ENCODE measurements around the gene CLN6. TPM values are rescaled to one million over a fixed set of nuclear protein-coding genes. Genes with fewer than 3 reads are reported as not detected.
"Not testable (repeated sequence)": the region's sequence is repeated elsewhere in the genome, so short reads cannot be mapped to it uniquely, and the experiment has no call there.

The CLN6 gene
- total RNA-seq, 2 donors from 2014 or later: 6.4 to 7.4 TPM

- Histone ChIP-seq H3K27ac (peak overlapping the region in 1 of 2 donors; percentile 32), H3K4me1 (peaks cover 0 to 34% of the 10 kb centered on the region in 2 donors), H3K36me3 (no peaks in the 10 kb centered on the region), H3K9me3 (no peaks in the 10 kb centered on the region), H3K4me3 (peak overlapping the region in 1 of 2 donors; percentile 8), H3K27me3 (no peaks in the 10 kb centered on the region)
- no peak for DNase-seq (ENCODE audit: low spot score)
- no peak for TF ChIP-seq CTCF (IDR thresholded peaks at IDR 0.05)
These were observed 24.0 kb downstream of the CLN6 start for GRCh38 chr15:68205558-68205944.

DNA sequence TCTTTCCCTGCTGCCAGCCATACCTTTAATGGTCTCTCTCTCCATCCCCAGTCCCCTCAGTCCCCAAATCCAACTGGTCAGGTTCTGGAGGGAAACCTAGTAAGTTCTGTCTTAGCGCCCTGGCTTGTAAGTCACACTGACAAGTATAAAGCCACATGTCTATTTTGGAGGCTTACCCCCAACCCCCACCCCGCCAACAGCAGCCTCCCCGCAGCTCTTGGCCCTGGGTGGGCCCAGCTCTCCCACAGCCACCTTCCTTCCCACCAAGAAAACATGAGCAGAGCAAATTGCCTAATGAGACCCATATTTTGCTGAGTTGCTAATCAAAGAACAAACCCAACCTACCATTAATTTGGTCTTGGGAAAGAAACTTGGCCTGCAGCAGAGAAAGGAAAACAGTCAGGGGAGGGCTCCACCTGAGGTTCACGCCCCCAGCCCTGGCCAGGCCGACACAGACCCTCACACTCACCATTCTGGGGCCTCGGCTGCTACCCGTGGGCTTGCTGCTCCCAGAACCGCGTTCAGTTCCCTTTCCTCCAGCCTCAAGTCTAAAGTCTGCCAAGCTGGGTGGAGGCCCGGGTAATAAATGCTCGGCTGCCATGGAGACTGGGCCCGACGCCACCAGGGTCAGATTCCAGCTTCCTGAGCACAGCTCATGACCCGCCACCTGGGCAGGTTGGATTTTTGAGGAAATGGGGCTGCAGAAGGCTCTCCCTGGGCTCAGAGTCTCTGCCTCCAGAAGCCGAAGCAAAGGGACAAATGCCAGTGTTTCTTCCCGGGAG is 24.6 kb downstream of the CLN6 start, which contains the start of gene CALML4:
Gene CALML4 (minus strand): TSS at position 557 of the 782 bp plus-strand sequence. CDS start 85 bp downstream, at position 472.
- Histone ChIP-seq H3K4me3 (peak within 1 kb of the TSS in 1 of 2 donors; percentile 25), H3K27ac (peak within 1 kb of the TSS in 1 of 2 donors; percentile 32), H3K9me3 (no peaks in the 10 kb centered on the region), H3K4me1 (peaks cover 0 to 37% of the 10 kb centered on the region in 2 donors), H3K36me3 (no peaks in the 10 kb centered on the region), H3K27me3 (no peaks in the 10 kb centered on the region)
- no peak for TF ChIP-seq CTCF (IDR thresholded peaks at IDR 0.05)
- DNase-seq (ENCODE audit: low spot score): peak; percentile 76

GRCh38 chr15:68204361-68204760 is 25.2 kb downstream of the CLN6 start:
- no peak for DNase-seq (ENCODE audit: low spot score)
- Histone ChIP-seq H3K9me3 (no peaks in the 10 kb centered on the region), H3K4me3 (no peak overlapping the region), H3K4me1 (peaks cover 0 to 43% of the 10 kb centered on the region in 2 donors), H3K27ac (no peak overlapping the region), H3K27me3 (no peaks in the 10 kb centered on the region), H3K36me3 (no peaks in the 10 kb centered on the region)
- TF ChIP-seq CTCF (IDR thresholded peaks at IDR 0.05): no peak

DNA sequence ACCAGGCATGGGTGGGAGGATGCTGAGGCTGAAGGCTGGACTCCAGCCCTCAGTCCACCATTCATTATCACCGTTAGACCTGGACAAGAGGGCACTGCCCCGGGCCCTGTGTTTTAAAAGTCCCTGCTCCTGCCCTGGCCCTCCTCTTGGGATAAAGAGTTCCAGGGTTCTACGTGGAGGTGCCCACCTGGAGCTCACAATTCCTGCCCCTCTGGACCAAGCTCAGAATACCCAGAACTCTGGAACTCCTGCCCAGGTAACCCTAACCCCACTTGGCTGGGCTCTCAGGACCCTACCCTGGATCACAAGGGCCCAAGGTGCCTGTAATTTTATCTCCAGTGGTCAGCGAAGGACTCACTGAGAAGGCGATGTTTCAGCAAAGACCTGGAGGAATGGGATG is 25.6 kb downstream of the CLN6 start:
- Histone ChIP-seq H3K9me3 (no peaks in the 10 kb centered on the region), H3K4me1 (peaks cover 0 to 45% of the 10 kb centered on the region in 2 donors), H3K4me3 (no peak overlapping the region), H3K36me3 (no peaks in the 10 kb centered on the region), H3K27ac (no peak overlapping the region), H3K27me3 (no peaks in the 10 kb centered on the region)
- TF ChIP-seq CTCF (IDR thresholded peaks at IDR 0.05): no peak
- DNase-seq (ENCODE audit: low spot score): no peak

GRCh38 chr15:68203486-68203885 is 26.0 kb downstream of the CLN6 start:
- DNase-seq (ENCODE audit: low spot score): peak; percentile 44
- H3K4me3 ChIP-seq: no peak overlapping the region
- TF ChIP-seq CTCF (IDR thresholded peaks at IDR 0.05): no peak
- no peaks in the 10 kb centered on the region for H3K27me3 ChIP-seq
- H3K27ac ChIP-seq: no peak overlapping the region
- H3K36me3 ChIP-seq: no peaks in the 10 kb centered on the region
- H3K4me1 ChIP-seq: peaks cover 0 to 45% of the 10 kb centered on the region in 2 donors
- H3K9me3 ChIP-seq: no peaks in the 10 kb centered on the region

- H3K27me3 ChIP-seq, H3K9me3 ChIP-seq, H3K4me3 ChIP-seq, H3K36me3 ChIP-seq, H3K27ac ChIP-seq: not testable (repeated sequence)
- peak; percentile 48 for DNase-seq (ENCODE audit: low spot score)
- peaks cover 0 to 45% of the 10 kb centered on the region in 2 donors for H3K4me1 ChIP-seq
These were observed 26.5 kb downstream of the CLN6 start for GRCh38 chr15:68202994-68203393.
